SK-N-SH (cell line): ENCODE results near the gene ATP5PB. TPM values are rescaled to one million over a fixed set of nuclear protein-coding genes. Genes with fewer than 3 reads are reported as not detected.

Source experiments
- CTCF ChIA-PET: fragments of 300-600, 350-600 bp; formaldehyde crosslinking; extraction: SDS; loops from one replicate; lab custom pipeline; 2021; lab: Yijun Ruan, JAX
- POLR2A ChIA-PET: fragments of 350-600 bp; sonication (Branson Sonifier 250); formaldehyde crosslinking; extraction: SDS; loops from one replicate; lab custom pipeline; 2020; ENCODE audit warnings: antibody characterized with exemption, inconsistent platforms; lab: Yijun Ruan, JAX
- DNase-seq: peaks from one replicate; pipeline ENCODE4 v3.0.0; 2012
- H2AFZ ChIP-seq: fragments of 200-600 bp; sonication (generic); 2 replicates; pipeline ENCODE4 v1.8.1; 2016; ENCODE audit warnings: antibody characterized with exemption, mild to moderate bottlenecking, low read depth
- H3F3A ChIP-seq: fragments of 200-600 bp; sonication (generic); replicated peaks from 2 replicates; pipeline ENCODE3; 2016; ENCODE audit warnings: antibody characterized with exemption, mild to moderate bottlenecking; ENCODE audit not compliant: insufficient read depth
- H3K27ac ChIP-seq, 2 experiments: fragments of 200-500 bp in 1 of 2; fragments of 200-600 bp in 1 of 2; sonication (Bioruptor generic) in 1 of 2; sonication (generic), shearing (Covaris generic) in 1 of 2; 2 replicates each; pipeline versions ENCODE4 v1.5.1 to v1.6.1; 2014 to 2016; ENCODE audit warnings: low read depth in 2 of 2, inconsistent platforms in 1 of 2, low read length in 1 of 2, mild to moderate bottlenecking in 1 of 2, mixed read lengths in 1 of 2
- H3K27me3 ChIP-seq: fragments of 200-600 bp; sonication (generic), shearing (Covaris generic); 2 replicates; pipeline ENCODE4 v1.6.1; 2016; ENCODE audit warnings: mixed run types; ENCODE audit not compliant: insufficient read depth
- H3K36me3 ChIP-seq, 2 experiments: fragments of 200-500 bp in 1 of 2; fragments of 200-600 bp in 1 of 2; sonication (Bioruptor generic) in 1 of 2; sonication (generic) in 1 of 2; replicated peaks in 1 of 2; 2 replicates each; pipeline versions ENCODE3 to v1.5.1; 2014 to 2016; ENCODE audit warnings: low read length in 1 of 2, mild to moderate bottlenecking in 1 of 2; ENCODE audit not compliant: insufficient read depth in 2 of 2, control insufficient read depth in 1 of 2
- H3K4me1 ChIP-seq, 2 experiments: fragments of 200-500 bp in 1 of 2; fragments of 200-600 bp in 1 of 2; sonication (Bioruptor generic) in 1 of 2; sonication (generic), shearing (Covaris generic) in 1 of 2; 2 replicates each; pipeline versions ENCODE4 v1.5.1 to v1.6.1; 2014 to 2016; ENCODE audit warnings: low read depth in 1 of 2, low read length in 1 of 2, mixed run types in 1 of 2; ENCODE audit not compliant: insufficient read depth in 2 of 2, control insufficient read depth in 1 of 2
- H3K4me2 ChIP-seq: fragments of 200-600 bp; sonication (generic), shearing (Covaris generic); 2 replicates; pipeline ENCODE4 v1.6.1; 2017; ENCODE audit warnings: mixed run types
- H3K4me3 ChIP-seq, 2 experiments: fragments of 200-500 bp in 1 of 2; fragments of 200-600 bp in 1 of 2; sonication (Bioruptor generic) in 1 of 2; sonication (generic), shearing (Covaris generic) in 1 of 2; 2 replicates each; pipeline versions ENCODE4 v1.5.1 to v1.8.1; 2014 to 2016; ENCODE audit warnings: low read depth in 2 of 2, inconsistent platforms in 1 of 2, low read length in 1 of 2, mild to moderate bottlenecking in 1 of 2, mixed read lengths in 1 of 2, moderate library complexity in 1 of 2
- H3K79me2 ChIP-seq: fragments of 200-600 bp; sonication (generic); 2 replicates; pipeline ENCODE4 v1.8.1; 2017; ENCODE audit warnings: mild to moderate bottlenecking; ENCODE audit not compliant: insufficient read depth
- H3K9ac ChIP-seq: fragments of 200-600 bp; sonication (generic); 2 replicates; pipeline ENCODE4 v1.6.1; 2017; ENCODE audit warnings: mixed run types
- H3K9me2 ChIP-seq: fragments of 200-600 bp; sonication (generic); 2 replicates; pipeline ENCODE4 v1.6.1; 2017; ENCODE audit warnings: mixed run types
- H3K9me3 ChIP-seq: fragments of 200-600 bp; sonication (generic); 2 replicates; pipeline ENCODE4 v1.6.1; 2017; ENCODE audit warnings: mixed run types, mild to moderate bottlenecking, moderate library complexity
- H4K20me1 ChIP-seq: fragments of 200-600 bp; sonication (generic); 2 replicates; pipeline ENCODE4 v1.6.1; 2017; ENCODE audit warnings: mild to moderate bottlenecking, mixed run types; ENCODE audit not compliant: insufficient read depth
- CHD2 ChIP-seq: fragments of 150-350 bp; IDR thresholded peaks from 2 replicates; pipeline ENCODE4 v1.6.1; 2018; ENCODE audit warnings: low read length; ENCODE audit not compliant: partially characterized antibody
- ELF1 ChIP-seq: IDR thresholded peaks from 2 replicates; pipeline ENCODE4 v1.4.0; 2012
- EP300 ChIP-seq, 2 experiments: IDR thresholded peaks; 2 replicates each; pipeline versions ENCODE4 v1.4.0 to v1.6.1; 2012; ENCODE audit warnings: borderline replicate concordance in 1 of 2, low read depth in 1 of 2, low read length in 1 of 2
- EZH2phosphoT487 ChIP-seq: fragments of 200-600 bp; sonication (generic); IDR thresholded peaks from 2 replicates; pipeline ENCODE4 v1.6.1; 2017; ENCODE audit warnings: low read depth, mixed run types, mild to moderate bottlenecking, antibody characterized with exemption, moderate library complexity, borderline replicate concordance
- FOSL2 ChIP-seq: IDR thresholded peaks from 2 replicates; pipeline ENCODE4 v1.4.0; 2012; ENCODE audit warnings: low read depth, mild to moderate bottlenecking, moderate library complexity, borderline replicate concordance
- FOXM1 ChIP-seq: IDR thresholded peaks from 2 replicates; pipeline ENCODE4 v1.4.0; 2012; ENCODE audit warnings: low read depth, mild to moderate bottlenecking
- GABPA ChIP-seq: IDR thresholded peaks from 2 replicates; pipeline ENCODE4 v1.4.0; 2012; ENCODE audit warnings: low read depth, mild to moderate bottlenecking
- GATA2 ChIP-seq: sonication (generic); formaldehyde crosslinking; IDR thresholded peaks from 2 replicates; pipeline ENCODE4 v1.5.0; 2020; ENCODE audit warnings: mild to moderate bottlenecking, missing genetic modification reagents
- MEF2A ChIP-seq: IDR thresholded peaks from 2 replicates; pipeline ENCODE4 v1.4.0; 2012; ENCODE audit warnings: low read depth, borderline replicate concordance
- MXI1 ChIP-seq: IDR thresholded peaks from 2 replicates; pipeline ENCODE4 v1.6.1; 2012; ENCODE audit warnings: mild to moderate bottlenecking, low read depth, low read length, improper control_type of control experiment
- NFIC ChIP-seq: IDR thresholded peaks from 2 replicates; pipeline ENCODE4 v1.4.0; 2012; ENCODE audit warnings: borderline replicate concordance
- RCOR1 ChIP-seq: fragments of 150-350 bp; IDR thresholded peaks from 2 replicates; pipeline ENCODE4 v1.6.1; 2017; ENCODE audit warnings: antibody characterized with exemption, low read length
- RXRA ChIP-seq: IDR thresholded peaks from 2 replicates; pipeline ENCODE4 v1.4.0; 2012; ENCODE audit warnings: low read depth, mild to moderate bottlenecking, borderline replicate concordance
- SIN3A ChIP-seq: IDR thresholded peaks from 2 replicates; pipeline ENCODE4 v1.6.1; 2012; ENCODE audit warnings: low read depth, mild to moderate bottlenecking, low read length, moderate library complexity, borderline replicate concordance
- TEAD4 ChIP-seq: IDR thresholded peaks from 2 replicates; pipeline ENCODE4 v1.4.0; 2012; ENCODE audit warnings: mild to moderate bottlenecking, borderline replicate concordance; ENCODE audit not compliant: insufficient read depth
- WGBS: methylation state at CpG from one replicate; pipeline ENCODE4 v1.1.6; 2017; ENCODE audit warnings: low lambda C conversion rate; 5-methylcytosine and 5-hydroxymethylcytosine counted together
- polyA plus RNA-seq, 3 experiments: library from polyadenylated mRNA; depleted of rRNA; stranded (reverse); fragments of >200 nt; gene quantifications; 2 replicates each; pipeline ENCODE4 v1.2.3, GENCODE V29; 2012
- TF ChIP-seq, protein P1 (sequence below): fragments of 150-350 bp; IDR thresholded peaks from 2 replicates; pipeline ENCODE4 v1.6.1; 2017; ENCODE audit warnings: antibody characterized with exemption, low read length, low read depth, borderline replicate concordance
- TF ChIP-seq, protein P2 (sequence below): IDR thresholded peaks from 2 replicates; pipeline ENCODE4 v1.4.0; 2012; ENCODE audit warnings: low read depth
- TF ChIP-seq, protein P3 (sequence below): IDR thresholded peaks from 2 replicates; pipeline ENCODE4 v1.4.0; 2012; ENCODE audit warnings: low read depth, borderline replicate concordance
- TF ChIP-seq, protein P4 (sequence below): fragments of 150-350 bp; IDR thresholded peaks from 2 replicates; pipeline ENCODE4 v1.6.1; 2016; ENCODE audit warnings: mild to moderate bottlenecking, low read depth, low read length
- TF ChIP-seq, protein P5 (sequence below): IDR thresholded peaks from 2 replicates; pipeline ENCODE4; 2012

Gene ATP5PB
- polyA plus RNA-seq, 1 of the 3 experiments (the other 2 are of a cell fraction): 177 TPM

DNA sequence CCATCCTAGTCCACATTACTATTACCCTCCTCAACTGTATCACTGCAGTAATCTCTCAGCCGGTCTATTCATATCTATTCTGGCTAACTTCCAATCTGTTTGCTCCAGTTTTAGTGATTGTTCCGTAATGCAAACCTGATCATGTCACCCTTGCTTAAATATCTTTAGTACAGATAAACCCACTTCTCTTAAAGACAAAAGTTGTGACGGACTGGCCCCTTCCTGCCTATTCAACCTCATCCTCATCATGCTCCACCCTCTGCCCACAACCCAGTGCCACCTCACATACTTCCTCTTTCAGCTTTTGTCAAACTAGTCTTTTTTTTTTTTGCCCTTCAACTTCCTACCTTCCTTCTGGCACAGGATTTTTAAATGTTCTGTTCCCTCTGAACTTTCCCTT is 21.7 kb downstream of the ATP5PB start:
- H3K9ac ChIP-seq: no peak overlapping the region
- H3K9me3 ChIP-seq: no peaks in the 10 kb centered on the region
- H3K36me3 ChIP-seq: peaks cover 10 to 13% of the 10 kb centered on the region in 2 experiments
- WGBS: 84% methylated on average over 3 of the region's 3 CpGs
- POLR2A ChIA-PET: no interaction called here
- H3K27me3 ChIP-seq: no peaks in the 10 kb centered on the region
- no peak for DNase-seq
- H3K4me1 ChIP-seq: no peaks in the 10 kb centered on the region
- H2AFZ ChIP-seq: no peak overlapping the region
- no peak for TF ChIP-seq RCOR1
- TF ChIP-seq CHD2: no peak
- no peak for TF ChIP-seq FOXM1
- TF ChIP-seq EZH2phosphoT487: no peak
- TF ChIP-seq, protein P1, sequence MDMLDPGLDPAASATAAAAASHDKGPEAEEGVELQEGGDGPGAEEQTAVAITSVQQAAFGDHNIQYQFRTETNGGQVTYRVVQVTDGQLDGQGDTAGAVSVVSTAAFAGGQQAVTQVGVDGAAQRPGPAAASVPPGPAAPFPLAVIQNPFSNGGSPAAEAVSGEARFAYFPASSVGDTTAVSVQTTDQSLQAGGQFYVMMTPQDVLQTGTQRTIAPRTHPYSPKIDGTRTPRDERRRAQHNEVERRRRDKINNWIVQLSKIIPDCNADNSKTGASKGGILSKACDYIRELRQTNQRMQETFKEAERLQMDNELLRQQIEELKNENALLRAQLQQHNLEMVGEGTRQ: no peak
- TF ChIP-seq, protein P2, sequence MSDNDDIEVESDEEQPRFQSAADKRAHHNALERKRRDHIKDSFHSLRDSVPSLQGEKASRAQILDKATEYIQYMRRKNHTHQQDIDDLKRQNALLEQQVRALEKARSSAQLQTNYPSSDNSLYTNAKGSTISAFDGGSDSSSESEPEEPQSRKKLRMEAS: no peak
- TF ChIP-seq GABPA: no peak
- TF ChIP-seq, protein P3, sequence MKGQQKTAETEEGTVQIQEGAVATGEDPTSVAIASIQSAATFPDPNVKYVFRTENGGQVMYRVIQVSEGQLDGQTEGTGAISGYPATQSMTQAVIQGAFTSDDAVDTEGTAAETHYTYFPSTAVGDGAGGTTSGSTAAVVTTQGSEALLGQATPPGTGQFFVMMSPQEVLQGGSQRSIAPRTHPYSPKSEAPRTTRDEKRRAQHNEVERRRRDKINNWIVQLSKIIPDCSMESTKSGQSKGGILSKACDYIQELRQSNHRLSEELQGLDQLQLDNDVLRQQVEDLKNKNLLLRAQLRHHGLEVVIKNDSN: no peak
- TF ChIP-seq GATA2: no peak
- no peak for TF ChIP-seq RXRA
- no peak for TF ChIP-seq TEAD4
- TF ChIP-seq NFIC: no peak
- no peak for TF ChIP-seq EP300 (IDR thresholded peaks at IDR 0.05; ENCODE audit: borderline replicate concordance in 1 of 2, low read depth in 1 of 2, low read length in 1 of 2)
- TF ChIP-seq, protein P4, sequence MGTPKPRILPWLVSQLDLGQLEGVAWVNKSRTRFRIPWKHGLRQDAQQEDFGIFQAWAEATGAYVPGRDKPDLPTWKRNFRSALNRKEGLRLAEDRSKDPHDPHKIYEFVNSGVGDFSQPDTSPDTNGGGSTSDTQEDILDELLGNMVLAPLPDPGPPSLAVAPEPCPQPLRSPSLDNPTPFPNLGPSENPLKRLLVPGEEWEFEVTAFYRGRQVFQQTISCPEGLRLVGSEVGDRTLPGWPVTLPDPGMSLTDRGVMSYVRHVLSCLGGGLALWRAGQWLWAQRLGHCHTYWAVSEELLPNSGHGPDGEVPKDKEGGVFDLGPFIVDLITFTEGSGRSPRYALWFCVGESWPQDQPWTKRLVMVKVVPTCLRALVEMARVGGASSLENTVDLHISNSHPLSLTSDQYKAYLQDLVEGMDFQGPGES: no peak
- TF ChIP-seq MXI1: no peak
- no peak for TF ChIP-seq ELF1
- TF ChIP-seq, protein P5, sequence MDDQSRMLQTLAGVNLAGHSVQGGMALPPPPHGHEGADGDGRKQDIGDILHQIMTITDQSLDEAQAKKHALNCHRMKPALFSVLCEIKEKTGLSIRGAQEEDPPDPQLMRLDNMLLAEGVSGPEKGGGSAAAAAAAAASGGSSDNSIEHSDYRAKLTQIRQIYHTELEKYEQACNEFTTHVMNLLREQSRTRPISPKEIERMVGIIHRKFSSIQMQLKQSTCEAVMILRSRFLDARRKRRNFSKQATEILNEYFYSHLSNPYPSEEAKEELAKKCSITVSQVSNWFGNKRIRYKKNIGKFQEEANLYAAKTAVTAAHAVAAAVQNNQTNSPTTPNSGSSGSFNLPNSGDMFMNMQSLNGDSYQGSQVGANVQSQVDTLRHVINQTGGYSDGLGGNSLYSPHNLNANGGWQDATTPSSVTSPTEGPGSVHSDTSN: no peak
- TF ChIP-seq MEF2A: no peak
- TF ChIP-seq SIN3A: no peak
- TF ChIP-seq FOSL2: no peak
- H3K27ac ChIP-seq: no peak overlapping the region
- CTCF ChIA-PET: interaction anchor here (1.1 kb wide), 1 partner anchor 9 kb away, joined by 3 read pairs; no protein-coding TSS in a partner anchor
- no peaks in the 10 kb centered on the region for H3F3A ChIP-seq
- H3K4me3 ChIP-seq: no peak overlapping the region
- H3K79me2 ChIP-seq: no peaks in the 10 kb centered on the region
- no peaks in the 10 kb centered on the region for H3K9me2 ChIP-seq
- H4K20me1 ChIP-seq: no peaks in the 10 kb centered on the region
- no peak overlapping the region for H3K4me2 ChIP-seq
